GM12872 (cell line): Measurements from ENCODE around the gene A4GALT.

Experiments used
- CTCF ChIP-seq: IDR thresholded peaks from 3 replicates; pipeline ENCODE4 v1.5.1; 2011; ENCODE audit warnings: low read depth, mild to moderate bottlenecking, low read length, moderate library complexity; ENCODE audit not compliant: insufficient read depth

A4GALT gene

GRCh38 chr22:42688241-42689211, 32.1 kb downstream of the A4GALT start:
- no peak for TF ChIP-seq CTCF

- TF ChIP-seq CTCF: no peak
Measured at GRCh38 chr22:42686756-42687491, 33.7 kb downstream of the A4GALT start.

GRCh38 chr22:42685941-42686653, 34.6 kb downstream of the A4GALT start:
- TF ChIP-seq CTCF: no peak

GRCh38 chr22:42684462-42685195, 36.0 kb downstream of the A4GALT start:
- TF ChIP-seq CTCF: no peak

- TF ChIP-seq CTCF: no peak
Measured at GRCh38 chr22:42683578-42684283, 36.9 kb downstream of the A4GALT start.

- no peak for TF ChIP-seq CTCF
Measured at GRCh38 chr22:42682113-42682851, 38.4 kb downstream of the A4GALT start.
